ENCODE results near the gene CPA4.

Gene CPA4

DNA sequence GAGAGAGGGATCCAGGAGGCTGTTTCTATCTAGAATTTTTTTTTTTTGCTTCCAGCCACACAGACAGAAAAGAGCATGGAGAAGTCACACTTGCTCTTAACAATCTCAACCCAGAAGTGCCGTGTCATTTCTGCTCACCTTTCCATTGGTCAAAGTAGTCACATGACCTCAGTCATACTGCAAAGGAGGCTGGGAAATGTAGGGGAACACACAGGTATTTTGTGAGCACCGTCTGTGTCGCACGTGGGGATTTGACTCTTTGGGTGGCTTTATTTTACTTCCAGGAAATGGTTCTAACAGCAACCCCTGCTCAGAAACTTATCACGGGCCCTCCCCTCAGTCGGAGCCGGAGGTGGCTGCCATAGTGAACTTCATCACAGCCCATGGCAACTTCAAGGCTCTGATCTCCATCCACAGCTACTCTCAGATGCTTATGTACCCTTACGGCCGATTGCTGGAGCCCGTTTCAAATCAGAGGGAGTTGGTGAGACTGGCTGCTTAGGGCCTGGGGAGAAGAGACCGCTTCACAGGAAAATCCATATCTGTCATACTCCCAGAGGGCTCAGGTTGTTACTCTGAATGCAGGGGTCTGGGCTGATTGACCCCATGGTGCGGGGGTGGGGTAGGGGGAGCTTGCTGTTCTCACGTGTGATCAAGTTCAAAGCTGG is 74.3 kb downstream of the CPA4 start:
- DNase-seq (ENCODE audit: low read depth in 1 of 2, low spot score in 1 of 2) = no peak
- H3K27me3 ChIP-seq (ENCODE audit: insufficient read depth, poor library complexity, severe bottlenecking) = no peaks in the 10 kb centered on the region
- H3K4me3 ChIP-seq (replicated peaks; ENCODE audit: insufficient read depth, low read length) = no peak overlapping the region
- TF ChIP-seq SPI1 (IDR thresholded peaks at IDR 0.05; ENCODE audit: borderline replicate concordance, low read depth) (no peak), GABPA (IDR thresholded peaks at IDR 0.05; ENCODE audit: low read depth) (no peak), POLR2AphosphoS5 (IDR thresholded peaks at IDR 0.05; ENCODE audit: low read depth) (no peak), REST (IDR thresholded peaks at IDR 0.05; ENCODE audit: insufficient replicate concordance, low read depth) (no peak)
- TF ChIP-seq, protein P1, sequence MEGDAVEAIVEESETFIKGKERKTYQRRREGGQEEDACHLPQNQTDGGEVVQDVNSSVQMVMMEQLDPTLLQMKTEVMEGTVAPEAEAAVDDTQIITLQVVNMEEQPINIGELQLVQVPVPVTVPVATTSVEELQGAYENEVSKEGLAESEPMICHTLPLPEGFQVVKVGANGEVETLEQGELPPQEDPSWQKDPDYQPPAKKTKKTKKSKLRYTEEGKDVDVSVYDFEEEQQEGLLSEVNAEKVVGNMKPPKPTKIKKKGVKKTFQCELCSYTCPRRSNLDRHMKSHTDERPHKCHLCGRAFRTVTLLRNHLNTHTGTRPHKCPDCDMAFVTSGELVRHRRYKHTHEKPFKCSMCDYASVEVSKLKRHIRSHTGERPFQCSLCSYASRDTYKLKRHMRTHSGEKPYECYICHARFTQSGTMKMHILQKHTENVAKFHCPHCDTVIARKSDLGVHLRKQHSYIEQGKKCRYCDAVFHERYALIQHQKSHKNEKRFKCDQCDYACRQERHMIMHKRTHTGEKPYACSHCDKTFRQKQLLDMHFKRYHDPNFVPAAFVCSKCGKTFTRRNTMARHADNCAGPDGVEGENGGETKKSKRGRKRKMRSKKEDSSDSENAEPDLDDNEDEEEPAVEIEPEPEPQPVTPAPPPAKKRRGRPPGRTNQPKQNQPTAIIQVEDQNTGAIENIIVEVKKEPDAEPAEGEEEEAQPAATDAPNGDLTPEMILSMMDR (IDR thresholded peaks at IDR 0.05; ENCODE audit: insufficient read depth, low read length) = no peak
- H3K27ac ChIP-seq (replicated peaks) = no peak overlapping the region

DNA sequence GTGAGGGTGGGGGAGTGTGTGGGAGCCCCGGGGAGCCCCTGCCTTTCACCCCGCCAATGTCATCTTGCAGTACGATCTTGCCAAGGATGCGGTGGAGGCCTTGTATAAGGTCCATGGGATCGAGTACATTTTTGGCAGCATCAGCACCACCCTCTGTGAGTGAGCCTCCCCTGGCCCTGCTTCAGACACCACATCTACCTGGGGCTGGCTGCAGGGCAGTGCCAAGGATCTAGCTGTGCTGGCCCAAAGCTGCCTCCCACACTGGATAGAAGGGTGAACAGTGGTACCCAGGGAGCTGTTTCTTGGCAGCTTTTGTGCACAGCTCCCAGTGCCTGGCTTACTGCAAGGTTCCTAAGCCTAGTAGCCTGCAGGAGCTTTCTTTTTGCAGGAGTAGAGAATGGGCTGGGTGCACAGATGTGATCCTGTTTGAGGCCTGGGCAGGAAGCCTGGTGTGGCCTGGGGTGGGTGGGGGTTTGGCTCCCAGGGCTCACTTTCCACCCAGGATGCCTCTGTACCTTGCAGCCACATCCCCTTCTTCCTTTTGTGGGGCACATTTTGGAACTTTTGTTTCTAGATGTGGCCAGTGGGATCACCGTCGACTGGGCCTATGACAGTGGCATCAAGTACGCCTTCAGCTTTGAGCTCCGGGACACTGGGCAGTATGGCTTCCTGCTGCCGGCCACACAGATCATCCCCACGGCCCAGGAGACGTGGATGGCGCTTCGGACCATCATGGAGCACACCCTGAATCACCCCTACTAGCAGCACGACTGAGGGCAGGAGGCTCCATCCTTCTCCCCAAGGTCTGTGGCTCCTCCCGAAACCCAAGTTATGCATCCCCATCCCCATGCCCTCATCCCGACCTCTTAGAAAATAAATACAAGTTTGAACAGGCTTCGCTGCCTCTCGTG is 75.1 kb downstream of the CPA4 start:
- Histone ChIP-seq H3K27me3 (ENCODE audit: insufficient read depth, poor library complexity, severe bottlenecking) (no peaks in the 10 kb centered on the region), H3K4me3 (replicated peaks; ENCODE audit: insufficient read depth, low read length) (no peak overlapping the region), H3K27ac (replicated peaks) (no peak overlapping the region)
- TF ChIP-seq SPI1 (IDR thresholded peaks at IDR 0.05; ENCODE audit: borderline replicate concordance, low read depth) (no peak), GABPA (IDR thresholded peaks at IDR 0.05; ENCODE audit: low read depth) (no peak), POLR2AphosphoS5 (IDR thresholded peaks at IDR 0.05; ENCODE audit: low read depth) (no peak), REST (IDR thresholded peaks at IDR 0.05; ENCODE audit: insufficient replicate concordance, low read depth) (no peak)
- TF ChIP-seq, protein P1 (IDR thresholded peaks at IDR 0.05; ENCODE audit: insufficient read depth, low read length) = no peak
- DNase-seq (ENCODE audit: low read depth in 1 of 2, low spot score in 1 of 2) = no peak

GRCh38 chr7:130369110-130369711 is 76.2 kb downstream of the CPA4 start:
- TF ChIP-seq, protein P1 (IDR thresholded peaks at IDR 0.05; ENCODE audit: insufficient read depth, low read length) = no peak
- TF ChIP-seq SPI1 (IDR thresholded peaks at IDR 0.05; ENCODE audit: borderline replicate concordance, low read depth) = peak; percentile 91
- TF ChIP-seq POLR2AphosphoS5 (IDR thresholded peaks at IDR 0.05; ENCODE audit: low read depth) = peak; percentile 60
- Histone ChIP-seq H3K27ac (replicated peaks) (peak overlapping the region; percentile 30), H3K4me3 (replicated peaks; ENCODE audit: insufficient read depth, low read length) (no peak overlapping the region), H3K27me3 (ENCODE audit: insufficient read depth, poor library complexity, severe bottlenecking) (no peaks in the 10 kb centered on the region)
- DNase-seq (ENCODE audit: low read depth in 1 of 2, low spot score in 1 of 2) = peak; percentile 72 to 85
